ENCODE data around the gene FAM222B. TPM values are rescaled to one million over a fixed set of nuclear protein-coding genes. Genes with fewer than 3 reads are reported as not detected.
"Not testable (repeated sequence)": the region's sequence is repeated elsewhere in the genome, so short reads cannot be mapped to it uniquely, and the experiment has no call there.

Gene FAM222B
- total RNA-seq, 1 experiment from 2014 or later: 0.46 TPM

GRCh38 chr17:28816540-28816939 lies 26.1 kb downstream of the FAM222B start:
- DNase-seq: no peak
- H3K36me3 ChIP-seq: peaks cover 2% of the 10 kb centered on the region; the same call in 1 of the 2 replicates
- H3K9me3 ChIP-seq: no peaks in the 10 kb centered on the region

GRCh38 chr17:28812748-28813377 lies 29.7 kb downstream of the FAM222B start:
- Histone ChIP-seq H3K9me3 (no peaks in the 10 kb centered on the region), H3K36me3 (no peaks in the 10 kb centered on the region), H3K27me3 (no peaks in the 10 kb centered on the region), H3K4me3 (peak overlapping the region; percentile 82)
- no peak for DNase-seq

More at GRCh38 chr17:28816540-28816939, 26.1 kb downstream of the FAM222B start:
- no peak overlapping the region for H3K4me3 ChIP-seq
- no peaks in the 10 kb centered on the region for H3K27me3 ChIP-seq

GRCh38 chr17:28812091-28812747 lies 30.4 kb downstream of the FAM222B start:
- H3K36me3 ChIP-seq: no peaks in the 10 kb centered on the region
- H3K9me3 ChIP-seq: no peaks in the 10 kb centered on the region
- H3K4me3 ChIP-seq: peak overlapping the region; percentile 82
- DNase-seq: peak; percentile 100
- no peaks in the 10 kb centered on the region for H3K27me3 ChIP-seq

- H3K27me3 ChIP-seq: no peaks in the 10 kb centered on the region
- DNase-seq: no peak
- no peaks in the 10 kb centered on the region for H3K9me3 ChIP-seq
- H3K36me3 ChIP-seq: no peaks in the 10 kb centered on the region
- H3K4me3 ChIP-seq: peak overlapping the region; percentile 82
Measured at GRCh38 chr17:28811651-28812090, 30.9 kb downstream of the FAM222B start.

- no peak for DNase-seq
- Histone ChIP-seq H3K27me3 (no peaks in the 10 kb centered on the region), H3K36me3 (peaks cover 7% of the 10 kb centered on the region), H3K9me3 (no peaks in the 10 kb centered on the region), H3K4me3 (no peak overlapping the region)
Measured at GRCh38 chr17:28810437-28810836, 32.2 kb downstream of the FAM222B start.

DNA sequence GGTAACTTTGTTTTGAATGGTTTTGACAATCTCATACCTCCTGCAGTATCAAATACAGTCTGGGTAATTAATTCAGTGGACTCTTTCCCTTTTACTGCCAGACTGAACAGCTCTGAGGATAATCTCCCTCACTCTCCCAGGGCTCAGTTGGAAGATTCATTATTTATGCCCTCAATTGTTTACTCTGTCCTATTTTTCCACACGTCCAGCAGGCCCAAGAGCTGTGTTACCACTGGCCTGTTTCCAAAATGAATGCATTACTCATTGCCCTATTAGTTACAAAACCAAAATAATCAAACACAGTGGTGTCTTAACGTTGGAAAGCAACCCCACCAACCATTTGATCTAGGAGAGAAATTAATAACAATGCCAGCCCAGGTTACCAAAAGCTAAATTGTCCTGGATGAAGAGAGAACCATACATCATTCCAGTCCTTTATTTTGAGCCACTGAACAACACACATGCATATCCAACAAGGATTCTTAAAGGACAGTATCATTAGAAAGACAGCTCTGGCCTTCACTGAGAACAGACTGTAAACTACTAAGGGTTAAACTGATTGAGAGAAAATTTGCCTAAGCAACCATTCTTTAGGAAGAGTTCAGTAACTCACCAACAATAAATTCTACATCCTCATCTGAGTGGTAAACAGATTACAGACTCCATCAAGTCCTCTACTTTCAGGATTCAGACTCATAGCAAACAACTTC lies 34.5 kb downstream of the FAM222B start:
- Histone ChIP-seq H3K27me3 (no peaks in the 10 kb centered on the region), H3K36me3 (peaks cover 17% of the 10 kb centered on the region), H3K4me3 (no peak overlapping the region), H3K9me3 (no peaks in the 10 kb centered on the region)
- DNase-seq: peak; percentile 67

GRCh38 chr17:28796062-28796461 lies 46.5 kb downstream of the FAM222B start:
- H3K36me3 ChIP-seq: peaks cover 7% of the 10 kb centered on the region
- DNase-seq: no peak
- no peak overlapping the region for H3K4me3 ChIP-seq
- H3K27me3 ChIP-seq: no peaks in the 10 kb centered on the region
- H3K9me3 ChIP-seq: no peaks in the 10 kb centered on the region

DNA sequence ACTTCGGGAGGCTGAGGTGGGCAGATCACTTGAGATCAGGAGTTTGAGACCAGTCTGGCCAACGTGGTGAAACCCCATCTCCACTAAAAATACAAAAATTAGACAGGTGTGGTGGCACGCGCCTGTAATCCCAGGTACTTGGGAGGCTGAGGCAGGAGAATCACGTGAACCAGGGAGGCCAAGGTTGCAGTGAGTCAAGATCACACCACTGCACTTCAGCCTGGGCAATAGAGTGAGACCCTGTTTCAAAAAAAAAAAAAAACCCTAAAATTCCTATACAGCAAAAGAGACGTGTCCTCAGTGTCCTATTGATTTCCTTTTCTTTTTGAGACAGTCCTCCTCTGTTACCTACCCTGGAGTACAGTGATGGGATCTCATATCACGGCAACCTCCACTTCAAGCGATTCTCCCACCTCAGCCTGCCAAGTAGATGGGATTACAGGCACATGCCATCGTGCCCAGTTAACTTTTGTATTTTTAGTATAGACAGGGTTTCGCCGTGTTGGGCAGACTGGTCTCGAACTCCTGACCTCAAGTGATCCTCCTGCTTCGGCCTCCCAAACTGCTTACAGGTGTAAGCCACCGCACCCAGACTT lies 47.6 kb downstream of the FAM222B start:
- not testable (repeated sequence) for H3K27me3 ChIP-seq, DNase-seq, H3K36me3 ChIP-seq, H3K4me3 ChIP-seq, H3K9me3 ChIP-seq

DNA sequence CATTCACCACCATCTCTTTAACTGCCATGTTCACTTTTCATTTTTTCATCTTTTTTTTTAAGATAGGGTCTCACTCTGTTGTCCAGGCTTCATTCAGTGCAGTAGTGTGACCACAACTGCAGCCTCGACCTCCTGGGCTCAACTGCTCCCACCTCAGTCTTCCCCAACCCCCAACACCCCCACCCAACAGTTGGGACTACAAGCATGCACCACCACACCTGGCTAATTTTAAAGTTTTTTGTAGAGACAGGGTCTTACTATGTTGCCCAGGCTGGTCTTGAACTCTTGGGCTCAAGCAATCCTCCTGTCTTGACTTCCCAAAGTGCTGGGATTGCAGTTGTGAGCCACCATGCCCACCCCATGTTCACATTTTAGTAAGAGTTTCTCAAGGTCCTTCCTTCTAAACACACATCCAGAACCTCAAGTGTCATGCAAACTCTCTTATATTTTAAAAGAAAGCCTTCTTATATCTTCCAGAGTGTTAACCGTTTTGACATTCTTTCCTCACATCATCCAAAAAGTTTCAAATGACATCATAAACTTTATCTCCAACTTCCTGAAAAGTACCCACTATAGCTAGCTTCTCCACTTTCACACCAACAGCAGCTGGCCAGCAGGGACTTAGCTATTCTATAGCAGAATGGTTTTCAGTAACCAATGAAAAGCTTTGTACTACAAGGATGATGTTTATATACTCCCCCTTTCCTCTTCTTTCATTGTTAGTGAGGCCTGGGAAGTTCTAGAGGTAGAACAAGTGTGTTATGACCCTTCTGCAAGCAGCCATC lies 49.5 kb downstream of the FAM222B start:
- no peak for DNase-seq

GRCh38 chr17:28788100-28788499 lies 54.5 kb downstream of the FAM222B start:
- Histone ChIP-seq H3K27me3 (no peaks in the 10 kb centered on the region), H3K9me3 (no peaks in the 10 kb centered on the region), H3K36me3 (peaks cover 5% of the 10 kb centered on the region), H3K4me3 (no peak overlapping the region)
- no peak for DNase-seq

More for the DNA sequence above, 49.5 kb downstream of the FAM222B start:
- H3K27me3 ChIP-seq: no peaks in the 10 kb centered on the region
- H3K4me3 ChIP-seq: no peak overlapping the region
- peaks cover 6% of the 10 kb centered on the region for H3K36me3 ChIP-seq
- no peaks in the 10 kb centered on the region for H3K9me3 ChIP-seq

DNA sequence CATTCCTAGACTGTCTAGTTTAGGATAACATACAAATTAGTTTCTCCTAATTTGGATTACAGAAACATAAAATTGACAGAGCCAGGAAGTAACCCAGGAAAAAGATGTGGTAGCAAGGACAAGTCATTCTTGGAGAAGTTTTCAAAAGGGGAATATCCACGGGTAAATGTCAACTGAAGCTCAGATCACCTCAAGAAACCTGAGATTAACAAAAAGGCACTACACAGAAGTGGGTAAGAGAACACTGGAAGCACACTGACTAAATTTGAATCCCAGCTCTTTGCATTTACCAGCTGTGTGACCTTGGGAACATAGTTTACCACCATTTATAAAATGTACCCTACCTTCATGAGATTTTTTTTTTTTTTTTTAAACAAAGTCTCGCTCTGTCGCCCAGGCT lies 59.4 kb downstream of the FAM222B start:
- H3K4me3 ChIP-seq: no peak overlapping the region
- H3K36me3 ChIP-seq: peaks cover 15% of the 10 kb centered on the region
- no peak for DNase-seq
- no peaks in the 10 kb centered on the region for H3K27me3 ChIP-seq
- H3K9me3 ChIP-seq: no peaks in the 10 kb centered on the region

- not testable (repeated sequence) for H3K27me3 ChIP-seq, DNase-seq, H3K4me3 ChIP-seq, H3K9me3 ChIP-seq
- H3K36me3 ChIP-seq: peaks cover 10% of the 10 kb centered on the region
Measured at GRCh38 chr17:28779601-28780000, 63.0 kb downstream of the FAM222B start.

DNA sequence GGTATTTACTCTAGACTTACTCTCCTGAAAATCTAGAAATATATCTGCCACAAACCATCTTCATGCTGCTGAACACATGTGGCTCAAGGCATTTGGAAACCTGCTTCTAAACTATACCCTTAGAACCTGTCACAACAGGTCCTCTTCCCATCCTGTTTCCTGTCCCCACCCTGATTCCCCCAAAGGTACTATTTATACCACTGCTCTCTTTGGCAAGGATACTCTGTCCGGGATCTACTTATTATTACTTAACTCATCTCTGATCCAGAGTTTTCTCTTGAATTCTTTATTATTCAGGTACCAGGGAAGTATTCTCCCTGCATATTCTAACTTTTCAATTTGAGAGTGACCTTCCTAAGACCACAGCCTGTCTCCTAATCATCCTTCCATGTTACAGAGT lies 65.4 kb downstream of the FAM222B start:
- H3K4me3 ChIP-seq: no peak overlapping the region
- H3K27me3 ChIP-seq: no peaks in the 10 kb centered on the region
- H3K9me3 ChIP-seq: no peaks in the 10 kb centered on the region
- DNase-seq: no peak
- peaks cover 13% of the 10 kb centered on the region for H3K36me3 ChIP-seq

DNA sequence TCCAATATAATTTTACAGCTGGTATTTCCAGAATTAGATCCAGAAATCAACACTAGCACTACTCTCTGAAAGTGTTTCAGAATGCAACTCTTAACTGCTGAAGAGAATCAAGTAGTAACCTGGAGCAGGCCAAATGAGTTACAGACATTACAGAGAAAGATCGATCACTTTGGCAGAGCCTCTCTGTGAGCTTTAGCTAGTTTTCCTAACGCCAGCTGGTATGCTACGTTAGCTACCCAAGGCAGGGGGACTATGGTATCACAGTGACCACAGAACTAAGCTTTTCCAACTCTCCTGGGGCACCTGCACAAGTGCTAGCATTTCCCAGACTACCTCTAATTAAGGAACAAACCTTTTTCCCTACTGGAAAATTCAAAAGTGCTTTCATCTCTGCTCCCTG lies 68.4 kb downstream of the FAM222B start:
- no peak for DNase-seq
- H3K9me3 ChIP-seq: no peaks in the 10 kb centered on the region
- peaks cover 10% of the 10 kb centered on the region for H3K36me3 ChIP-seq
- H3K4me3 ChIP-seq: no peak overlapping the region
- H3K27me3 ChIP-seq: no peaks in the 10 kb centered on the region

- no peak overlapping the region for H3K4me3 ChIP-seq
- no peaks in the 10 kb centered on the region for H3K27me3 ChIP-seq
- no peaks in the 10 kb centered on the region for H3K9me3 ChIP-seq
- DNase-seq: no peak
- peaks cover 5% of the 10 kb centered on the region for H3K36me3 ChIP-seq
Measured at GRCh38 chr17:28773736-28774135, 68.9 kb downstream of the FAM222B start.

- Histone ChIP-seq H3K36me3 (peaks cover 31% of the 10 kb centered on the region), H3K9me3 (no peaks in the 10 kb centered on the region), H3K4me3 (no peak overlapping the region), H3K27me3 (no peaks in the 10 kb centered on the region)
- DNase-seq: no peak
Measured at GRCh38 chr17:28765038-28765437, 77.6 kb downstream of the FAM222B start.
